HG02943 (cell line): ENCODE results near the gene AIMP1.

Experiments
- ATAC-seq: cut with Tn5 transposase; IDR thresholded peaks from one replicate; pipeline ENCODE4 v1.9.1; 2021; ENCODE audit warnings: mild to moderate bottlenecking, low read depth, moderate library complexity; ENCODE audit not compliant: unreplicated experiment

AIMP1 gene

DNA sequence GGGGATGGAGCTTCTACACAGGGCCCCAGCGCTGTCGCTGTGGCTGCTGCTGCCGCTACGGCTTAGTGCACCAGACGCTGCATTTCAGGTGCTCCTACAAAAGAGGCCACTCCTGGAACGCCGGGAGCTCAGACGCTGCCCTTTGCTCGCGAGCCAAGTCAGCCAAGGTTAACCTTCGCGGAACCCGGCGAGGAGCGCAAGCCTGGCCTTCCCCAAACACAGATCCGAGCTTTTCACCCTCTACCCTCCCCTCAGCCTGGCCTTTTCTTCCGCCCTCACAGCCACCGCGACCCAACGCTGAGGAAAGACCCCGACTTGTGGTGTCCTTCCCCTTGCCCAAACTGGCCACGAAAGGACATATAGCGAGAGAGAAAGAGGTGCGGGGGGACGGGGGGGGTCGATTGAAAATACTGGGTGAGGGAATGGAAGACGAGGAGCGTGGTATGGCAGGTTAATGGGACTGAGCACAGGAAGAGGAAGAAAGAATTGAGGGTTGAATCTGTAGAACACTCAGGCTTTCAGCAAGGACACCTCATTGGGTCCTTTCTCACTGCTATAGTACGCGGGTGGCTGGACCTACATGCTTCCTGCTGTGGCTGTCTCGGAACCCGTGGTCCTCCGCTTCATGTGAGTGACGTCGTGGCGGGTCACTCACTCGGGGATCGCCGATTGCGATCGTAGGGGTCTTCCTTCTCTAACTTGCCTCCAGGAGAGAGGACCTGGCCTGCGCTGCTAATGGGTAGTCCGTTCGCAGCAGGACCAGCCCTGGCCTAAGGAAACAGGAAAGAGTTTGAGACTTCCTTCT, at the start of gene AIMP1, which contains the start of gene TBCK:
AIMP1 (plus strand) TSS at position 583 of the 805 bp plus-strand sequence. CDS start 8,460 bp downstream, outside the sequence.
TBCK (minus strand) TSS at position 242 of the 805 bp plus-strand sequence. CDS start 7,249 bp downstream, outside the sequence.
- peak; percentile 89 for ATAC-seq

DNA sequence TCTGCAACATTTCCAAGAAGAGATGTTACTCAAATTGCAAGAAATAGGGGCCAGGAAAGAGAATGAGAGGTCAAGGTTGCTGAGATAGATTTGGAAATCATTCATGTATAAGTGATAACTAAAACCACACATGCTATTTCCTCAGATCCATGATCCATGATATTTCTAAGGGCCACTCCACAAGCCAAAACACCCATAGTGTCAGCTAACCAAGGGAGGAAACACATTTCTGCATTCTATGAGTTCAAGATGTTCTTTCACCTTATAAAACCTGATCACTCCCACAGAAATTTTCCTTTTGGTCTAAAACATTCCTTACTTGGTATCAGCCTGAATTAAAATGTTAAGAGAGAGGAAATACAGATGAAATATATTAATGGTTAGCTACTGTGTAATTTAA, 47.6 kb upstream of the AIMP1 start:
- no peak for ATAC-seq

DNA sequence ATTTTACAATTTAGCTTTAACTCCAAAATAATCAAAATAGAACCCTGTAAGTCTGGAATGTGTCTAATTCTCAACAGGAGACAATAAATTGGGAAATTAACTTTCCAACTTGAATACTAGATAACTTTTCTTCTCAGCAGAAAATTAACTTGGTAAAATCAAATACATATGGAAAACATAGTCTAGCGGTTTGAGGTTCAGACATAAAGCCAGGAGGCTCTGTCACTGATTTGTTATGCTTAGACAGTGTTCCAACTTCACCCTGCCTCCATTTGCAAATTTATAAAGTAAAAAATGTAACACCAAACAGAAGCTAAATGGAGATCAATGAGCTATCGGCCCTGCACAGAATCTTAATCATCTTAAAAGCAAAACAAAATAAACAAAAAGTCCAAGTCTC, 46.6 kb upstream of the AIMP1 start:
- no peak for ATAC-seq

DNA sequence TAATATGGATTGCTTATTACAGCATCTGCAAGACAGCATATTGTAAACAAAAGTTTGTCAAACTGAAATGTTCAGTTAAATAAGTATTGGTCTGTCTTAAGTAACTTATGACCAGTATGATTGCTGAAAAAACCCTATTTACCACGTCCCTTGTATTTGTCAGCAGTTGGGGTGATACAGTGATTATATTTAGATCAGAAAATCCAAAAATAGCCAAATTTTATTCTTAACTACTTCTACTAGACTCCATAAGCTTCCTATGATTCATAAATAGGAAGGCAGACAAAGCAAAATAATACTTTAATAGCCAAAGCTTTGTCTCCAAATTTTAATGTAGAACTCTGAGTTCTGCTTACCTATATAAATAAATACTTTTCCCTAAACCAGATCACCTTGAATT, 45.6 kb upstream of the AIMP1 start:
- no peak for ATAC-seq

DNA sequence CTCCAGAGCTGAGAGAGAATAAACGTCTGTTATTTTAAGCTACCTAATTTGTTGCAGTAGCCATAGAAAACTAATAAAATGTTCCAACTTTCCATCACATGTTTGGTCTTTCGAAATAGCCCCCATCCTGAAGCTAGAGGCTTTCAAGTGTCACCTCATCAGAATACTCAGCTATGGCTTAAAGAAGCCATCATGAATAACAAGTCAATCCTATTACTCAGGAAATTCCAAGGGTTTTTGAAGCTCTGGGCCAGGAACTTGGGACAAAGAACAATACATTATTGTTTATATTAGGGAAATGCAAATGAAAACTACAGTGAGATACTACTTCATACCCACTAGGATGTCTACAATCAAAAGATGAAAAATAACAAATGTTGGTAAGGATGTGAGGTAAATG, 42.5 kb upstream of the AIMP1 start:
- no peak for ATAC-seq

DNA sequence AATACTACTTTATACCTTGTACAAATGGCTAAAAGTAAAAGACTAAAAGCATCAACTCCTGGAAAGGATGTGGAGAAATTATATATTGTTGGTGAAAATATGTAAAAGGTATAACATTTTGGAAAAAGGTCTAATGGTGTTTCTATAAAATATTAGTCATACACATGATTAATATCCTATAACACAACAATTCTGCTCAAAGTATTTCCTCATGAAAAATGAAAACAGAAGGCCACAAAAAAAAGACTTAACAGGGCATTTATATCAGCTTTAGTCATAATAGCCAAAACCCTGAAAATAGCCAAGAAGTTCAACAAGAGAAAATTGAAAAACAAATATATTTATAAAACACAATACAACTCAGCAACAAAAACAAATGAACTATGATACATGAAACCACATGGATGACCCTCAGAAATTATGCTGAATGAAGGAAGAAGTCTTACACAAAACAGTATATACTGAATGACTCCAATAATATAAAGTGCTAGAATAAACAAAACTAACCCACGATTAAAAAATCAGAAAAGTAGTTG, 39.1 kb upstream of the AIMP1 start:
- no peak for ATAC-seq

DNA sequence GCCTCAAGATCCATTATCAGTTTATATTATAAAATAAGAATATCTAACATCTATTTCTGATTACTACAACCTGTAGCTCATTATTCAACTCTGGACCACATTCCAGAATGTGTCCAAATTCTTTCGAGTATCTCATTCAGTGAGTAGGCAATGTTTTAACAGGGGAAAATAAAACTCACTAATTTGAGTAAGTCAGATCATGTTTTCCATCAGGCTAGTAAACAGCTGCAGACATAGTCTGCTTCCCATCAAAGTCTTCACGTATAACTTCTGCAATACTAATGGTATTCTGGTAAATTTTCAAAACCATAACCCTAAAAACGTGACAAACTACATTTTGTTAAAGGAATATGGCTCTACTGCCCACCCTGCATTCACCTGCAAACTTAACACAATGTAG, 32.1 kb upstream of the AIMP1 start:
- ATAC-seq: no peak

DNA sequence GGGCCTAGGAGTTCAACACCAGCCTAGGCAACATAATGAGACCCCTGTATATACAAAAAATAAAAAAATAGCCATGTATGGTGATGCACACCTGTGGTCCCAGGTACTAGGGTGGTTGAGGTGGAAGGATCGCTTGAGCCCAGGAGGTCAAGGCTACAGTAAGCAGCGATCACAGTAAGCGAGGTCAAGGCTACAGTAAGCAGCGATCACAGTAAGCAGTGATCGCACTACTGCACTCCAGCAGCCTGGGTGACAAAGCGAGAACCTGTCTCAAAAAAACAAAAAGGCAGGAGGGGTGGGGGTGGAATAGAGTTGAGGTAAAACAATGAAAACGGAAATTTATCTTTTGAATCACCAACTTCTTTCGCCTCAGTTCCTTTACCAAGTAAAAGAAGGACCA, 29.7 kb upstream of the AIMP1 start:
- no peak for ATAC-seq

DNA sequence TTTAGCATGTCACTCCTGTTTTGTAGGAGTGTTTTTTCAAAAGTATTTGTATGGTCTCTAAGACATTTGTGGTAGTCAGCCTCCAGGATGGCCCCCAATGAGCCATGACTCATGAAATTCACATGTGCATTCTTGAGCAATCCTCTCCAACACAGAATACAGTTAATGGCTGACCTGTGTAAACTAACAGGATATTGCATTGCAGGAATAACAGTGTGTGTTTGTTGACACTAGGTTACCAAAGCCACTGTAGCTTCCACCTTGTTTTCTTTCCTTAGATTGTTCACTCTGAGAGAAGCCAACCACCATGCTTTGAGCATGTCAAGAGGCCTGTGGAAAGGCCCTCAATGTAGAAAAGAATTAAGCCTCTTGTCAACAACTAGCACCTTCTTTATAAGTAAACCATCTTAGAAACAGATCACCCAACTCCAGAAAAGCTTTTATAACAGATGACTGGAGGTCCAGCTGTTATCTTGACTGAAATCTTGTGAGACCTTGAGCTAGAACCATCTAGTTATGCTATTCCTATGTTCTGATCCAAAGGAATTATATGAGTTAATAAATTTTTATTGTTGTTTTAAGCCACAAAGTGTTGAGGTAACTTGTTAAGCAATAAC, 28.9 kb upstream of the AIMP1 start:
- ATAC-seq: no peak

DNA sequence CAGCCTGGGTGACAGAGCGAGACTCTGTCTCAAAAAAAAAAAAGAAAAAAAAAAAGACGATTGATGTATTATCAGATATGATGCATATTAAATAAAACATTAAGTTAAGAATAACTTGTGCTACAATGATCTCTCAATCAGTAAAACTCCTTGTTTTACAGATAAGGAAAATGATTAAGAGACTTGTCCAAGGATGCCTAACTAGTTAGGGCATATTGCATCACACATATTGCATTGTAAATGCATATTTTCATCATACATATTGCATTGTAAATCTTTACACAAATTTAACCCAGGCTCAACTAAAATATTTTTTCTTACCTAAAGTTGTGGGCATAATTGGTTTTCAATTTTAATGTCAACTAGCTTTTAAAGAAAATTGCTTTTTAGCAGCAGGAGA, 26.6 kb upstream of the AIMP1 start:
- ATAC-seq: no peak

DNA sequence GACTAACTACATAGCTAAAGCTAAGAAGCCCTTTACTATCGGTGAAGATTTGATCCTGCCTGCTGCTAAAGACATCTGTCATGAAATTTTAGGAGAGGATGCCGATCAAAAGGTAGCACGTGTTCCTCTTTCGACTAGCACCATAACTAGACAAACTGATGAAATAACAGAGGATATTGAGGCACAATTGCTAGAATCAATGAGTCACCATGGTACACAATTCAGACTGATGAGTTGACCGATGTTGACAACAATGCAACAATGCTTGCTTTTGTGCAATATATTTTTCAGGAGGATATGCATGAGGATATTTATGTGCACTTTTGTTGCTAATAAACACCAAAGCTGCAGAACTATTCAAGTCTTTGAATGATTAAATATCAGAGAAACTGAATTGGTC, 24.7 kb upstream of the AIMP1 start:
- no peak for ATAC-seq

DNA sequence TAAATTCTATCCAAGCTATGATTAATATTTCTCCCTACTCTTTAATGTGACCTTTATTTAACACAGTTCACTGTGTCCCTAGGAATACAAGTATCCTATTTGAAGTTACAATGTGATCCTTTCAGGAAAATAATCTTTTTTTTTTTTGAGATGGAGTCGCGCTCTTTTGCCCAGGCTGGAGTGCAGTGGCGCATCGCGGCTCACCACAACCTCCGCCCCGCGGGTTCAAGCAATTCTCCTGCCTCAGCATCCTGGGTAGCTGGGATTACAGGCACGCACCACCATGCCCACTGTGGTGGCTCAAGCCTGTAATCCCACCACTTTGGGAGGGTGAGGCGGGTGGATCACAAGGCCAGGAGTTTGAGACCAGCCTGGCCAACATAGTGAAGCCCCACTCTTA, 22.3 kb upstream of the AIMP1 start:
- no peak for ATAC-seq

DNA sequence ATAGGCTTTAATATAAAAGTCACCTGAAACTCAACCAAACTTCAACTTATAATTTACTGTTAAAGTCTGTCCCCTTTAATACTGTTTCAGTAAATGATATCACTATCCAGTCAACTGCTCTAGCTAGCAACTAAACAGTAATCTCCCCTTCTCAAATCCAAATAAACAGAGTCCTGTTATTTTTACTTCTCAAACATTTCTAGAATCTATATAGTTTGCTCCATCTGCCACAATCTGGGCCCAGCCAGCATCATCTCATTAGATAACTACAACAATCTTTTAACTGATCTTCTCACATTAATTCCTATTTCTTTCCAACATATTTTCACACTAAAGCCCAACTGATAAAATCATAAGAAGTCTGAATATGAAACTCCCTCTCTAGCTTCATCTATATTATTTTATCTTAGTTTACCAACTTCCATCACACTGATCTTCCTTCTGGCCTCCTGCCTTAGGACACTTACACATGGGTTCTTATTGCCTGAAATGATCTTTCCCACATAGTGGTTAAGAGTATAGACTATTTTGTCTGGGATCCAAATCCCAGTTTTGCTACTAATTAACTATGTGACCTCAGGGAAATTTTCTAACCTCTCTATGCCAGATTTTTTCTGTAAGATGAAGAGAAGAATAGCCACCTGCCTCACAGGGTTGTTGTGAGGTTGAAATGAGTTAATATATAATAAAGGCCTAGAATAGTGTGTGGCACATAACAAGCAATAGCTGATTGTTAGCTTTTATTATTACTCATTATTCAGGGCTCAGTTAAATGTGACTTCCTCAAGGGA, 18.9 kb upstream of the AIMP1 start:
- ATAC-seq: no peak

DNA sequence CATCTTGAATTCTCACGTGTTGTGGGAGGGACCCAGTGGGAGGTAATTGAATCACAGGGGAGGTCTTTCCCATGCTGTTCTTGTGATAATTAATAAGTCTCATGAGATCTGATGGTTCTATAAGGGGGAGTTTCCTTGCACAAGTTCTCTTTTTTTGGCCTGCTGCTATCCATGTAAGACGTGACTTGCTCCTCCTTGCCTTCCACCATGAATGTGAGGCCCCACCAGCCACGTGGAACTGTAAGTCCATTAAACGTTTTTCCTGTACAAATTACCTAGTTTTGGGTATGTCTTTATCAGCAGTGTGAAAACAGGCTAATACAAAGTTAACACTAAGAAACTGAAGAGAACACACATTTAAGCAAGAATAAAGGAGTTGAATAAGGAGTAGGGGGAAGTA, 16.4 kb upstream of the AIMP1 start:
- ATAC-seq: no peak

DNA sequence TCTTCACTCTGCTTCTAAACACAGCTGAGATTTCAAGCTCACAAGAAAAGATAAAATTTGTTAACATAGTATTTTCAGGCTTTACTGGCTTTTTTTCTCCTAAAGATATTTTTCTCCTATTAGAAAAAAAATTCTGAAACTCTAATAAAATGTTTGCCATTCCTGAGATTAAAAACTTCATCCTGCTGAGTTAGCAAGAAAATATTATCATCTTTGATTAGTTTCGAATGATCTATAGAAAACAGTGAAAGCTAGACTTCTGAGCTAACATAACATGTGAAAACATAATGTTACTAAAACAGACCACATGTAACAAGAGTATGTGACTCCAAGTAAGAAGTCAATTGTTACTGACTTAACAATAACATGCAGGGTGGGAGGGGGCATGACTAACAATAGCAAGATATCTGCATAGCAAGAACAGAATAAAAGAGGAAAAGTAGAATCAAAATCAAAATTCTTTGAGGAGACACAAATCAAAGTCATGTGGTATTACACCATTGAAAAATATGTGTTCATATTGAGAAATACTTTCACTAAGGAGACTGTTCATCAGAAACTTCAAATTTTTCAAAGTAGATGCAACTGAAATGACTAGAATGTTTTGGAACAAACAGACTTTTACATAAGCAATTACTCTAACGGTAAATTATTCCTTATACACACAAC, 14.8 kb upstream of the AIMP1 start:
- no peak for ATAC-seq

DNA sequence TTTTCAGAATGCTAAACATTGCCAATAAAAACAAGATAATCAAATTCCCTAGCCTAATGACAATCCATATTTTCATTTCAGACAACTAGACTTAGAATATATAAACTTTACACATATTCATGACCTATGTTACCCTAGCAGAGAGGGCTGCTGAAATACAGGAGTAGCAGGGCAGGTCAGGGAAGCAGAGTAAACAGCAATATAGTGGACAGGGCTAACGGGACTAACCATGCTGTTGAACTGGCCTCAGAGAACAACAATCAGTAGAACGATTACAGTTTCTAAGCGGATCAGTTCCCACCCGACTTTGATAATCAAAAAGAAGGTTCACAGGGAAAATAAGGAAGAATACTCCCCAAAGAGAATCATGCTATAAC, 14.3 kb upstream of the AIMP1 start:
- no peak for ATAC-seq

DNA sequence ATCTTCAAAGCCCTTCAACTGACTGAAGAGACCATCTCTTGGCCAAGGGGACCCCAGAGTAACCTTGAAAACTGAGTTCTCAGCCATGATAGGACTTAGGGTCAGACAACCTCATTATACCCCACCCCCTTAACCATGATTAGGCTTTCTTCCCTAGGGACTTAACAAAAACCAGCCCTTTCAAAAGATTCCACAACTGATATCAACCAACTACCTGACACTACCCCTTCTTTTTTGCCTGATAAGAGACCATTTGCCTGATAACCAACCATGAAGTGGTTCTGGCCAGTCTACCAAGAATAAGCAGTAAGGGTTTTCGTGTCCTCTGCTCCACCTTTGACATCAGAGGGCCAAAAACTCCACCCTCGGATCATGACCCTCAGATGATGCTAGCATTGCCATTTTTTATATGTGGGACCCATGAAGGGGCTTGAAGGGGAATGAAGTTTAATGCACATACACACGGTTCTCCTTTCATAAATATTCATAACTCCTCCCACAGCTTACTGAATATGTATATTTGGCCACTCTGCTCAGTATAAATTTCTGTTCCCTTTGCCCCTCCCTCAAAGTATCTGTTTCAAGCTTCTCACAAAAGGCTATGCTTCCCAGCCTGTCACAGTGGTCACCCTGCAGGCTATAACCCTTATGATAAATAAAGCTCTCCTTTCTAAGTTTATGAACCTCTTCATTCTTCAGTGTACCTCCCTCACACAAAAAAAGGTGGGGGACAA, 12.6 kb upstream of the AIMP1 start:
- ATAC-seq: no peak

DNA sequence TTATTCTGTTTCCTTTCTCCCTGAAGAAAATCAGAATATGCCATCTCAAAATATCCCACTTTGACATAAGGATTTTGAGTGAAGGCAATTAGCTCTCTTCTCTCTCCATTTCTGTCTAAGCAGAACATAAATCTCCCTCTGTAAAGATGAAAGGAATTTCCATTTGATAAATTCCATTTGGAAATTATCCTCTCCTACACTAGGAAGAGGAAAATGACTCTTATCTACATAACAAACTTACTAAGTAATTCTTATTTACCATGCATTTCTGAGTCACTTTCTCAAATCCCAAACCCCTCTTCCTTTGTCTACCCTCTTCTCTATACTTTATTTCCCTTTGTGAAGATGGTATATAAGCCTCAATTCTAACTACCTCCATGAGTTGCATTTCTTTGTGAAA, 11.7 kb upstream of the AIMP1 start:
- no peak for ATAC-seq

DNA sequence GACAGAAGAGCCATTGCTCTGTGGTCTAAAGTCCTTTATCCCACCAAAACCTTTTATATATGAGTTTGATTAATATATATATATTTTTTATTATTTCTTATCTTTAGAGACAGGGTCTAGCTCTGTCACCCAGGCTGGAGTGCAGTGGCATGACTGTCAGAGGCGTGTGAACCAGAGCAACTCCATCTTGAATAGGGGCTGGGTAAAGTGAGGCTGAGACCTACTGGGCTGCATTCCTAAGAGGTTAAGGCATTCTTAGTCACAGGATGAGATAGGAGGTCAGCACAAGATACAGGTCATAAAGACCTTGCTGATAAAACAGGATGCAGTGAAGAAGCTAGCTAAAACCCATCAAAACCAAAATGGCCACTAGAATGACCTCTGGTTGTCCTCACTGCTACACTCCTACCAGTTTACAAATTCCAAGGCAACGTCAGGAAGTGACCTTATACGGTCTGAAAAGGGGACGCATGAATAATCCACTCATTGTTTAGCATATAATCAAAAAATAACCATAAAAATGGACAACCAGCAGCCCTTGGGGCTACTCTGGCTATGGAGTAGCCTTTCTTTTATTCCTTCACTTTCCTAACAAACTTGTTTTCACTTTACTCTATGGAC, 10.8 kb upstream of the AIMP1 start:
- no peak for ATAC-seq

DNA sequence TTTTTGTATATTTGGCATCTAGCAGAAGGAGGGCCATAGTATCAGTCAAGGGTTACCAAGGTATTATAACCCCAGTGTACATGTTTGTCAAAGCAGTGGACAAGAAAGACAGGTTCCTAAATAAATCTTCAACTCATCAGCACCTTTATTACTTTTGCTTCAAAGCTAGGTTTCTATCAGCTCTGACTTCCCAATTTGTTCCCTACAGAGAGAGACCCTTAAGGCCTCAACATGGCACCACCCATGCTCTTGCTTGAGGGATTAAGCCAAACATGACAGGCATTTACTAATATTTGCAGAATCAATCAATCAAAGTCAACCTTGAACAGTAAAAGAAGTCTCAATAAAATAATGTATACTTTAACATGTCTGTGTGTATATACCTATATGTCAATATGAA, 9.8 kb upstream of the AIMP1 start:
- no peak for ATAC-seq
